CD4-positive, alpha-beta T cell treated with Interleukin-12 subunit alpha and Interleukin-12 subunit beta, for 1 hour (primary cell): ENCODE results near the gene GMDS.

Source experiments
- DNase-seq: peaks from one replicate; pipeline ENCODE4 v3.0.0-alpha.2; 2020

Gene GMDS

DNA sequence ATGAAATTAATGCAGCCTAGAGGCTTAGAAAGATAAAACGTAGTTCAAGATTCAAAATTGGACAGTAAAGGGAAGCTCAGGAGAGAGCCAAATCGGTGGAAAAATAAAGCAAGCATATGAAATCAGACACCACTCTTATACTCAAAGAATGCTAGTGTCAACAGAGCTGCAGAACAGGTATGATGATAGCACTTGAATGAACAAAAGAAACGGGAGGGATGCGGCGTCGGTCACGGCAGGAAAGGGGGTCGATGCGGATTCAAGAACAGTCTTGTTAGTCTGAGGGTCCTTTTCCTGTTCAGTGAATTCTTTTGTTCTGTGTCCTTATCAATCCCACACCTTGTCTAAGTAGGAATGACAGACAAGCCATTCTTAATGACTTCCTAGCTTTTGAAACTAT is 521.3 kb downstream of the GMDS start:
- no peak for DNase-seq

DNA sequence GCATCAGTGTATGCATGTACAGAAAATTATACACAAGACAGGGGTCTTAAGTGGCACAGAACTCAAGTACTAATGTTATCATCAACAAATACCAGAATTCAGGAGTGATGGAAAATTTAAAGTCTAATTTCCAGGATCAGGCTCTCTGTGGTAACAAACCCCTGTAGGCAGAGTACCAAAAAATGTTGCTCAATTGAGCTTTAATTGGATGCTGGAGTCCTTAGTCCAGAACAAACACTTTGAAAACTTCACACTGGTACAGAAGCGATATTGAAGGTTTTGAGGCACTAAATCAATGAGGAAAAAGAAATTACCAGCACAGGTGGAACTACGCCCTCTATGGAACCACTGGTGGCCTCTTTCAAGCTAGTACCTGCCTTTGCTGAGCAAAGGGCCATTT is 522.6 kb downstream of the GMDS start:
- no peak for DNase-seq

DNA sequence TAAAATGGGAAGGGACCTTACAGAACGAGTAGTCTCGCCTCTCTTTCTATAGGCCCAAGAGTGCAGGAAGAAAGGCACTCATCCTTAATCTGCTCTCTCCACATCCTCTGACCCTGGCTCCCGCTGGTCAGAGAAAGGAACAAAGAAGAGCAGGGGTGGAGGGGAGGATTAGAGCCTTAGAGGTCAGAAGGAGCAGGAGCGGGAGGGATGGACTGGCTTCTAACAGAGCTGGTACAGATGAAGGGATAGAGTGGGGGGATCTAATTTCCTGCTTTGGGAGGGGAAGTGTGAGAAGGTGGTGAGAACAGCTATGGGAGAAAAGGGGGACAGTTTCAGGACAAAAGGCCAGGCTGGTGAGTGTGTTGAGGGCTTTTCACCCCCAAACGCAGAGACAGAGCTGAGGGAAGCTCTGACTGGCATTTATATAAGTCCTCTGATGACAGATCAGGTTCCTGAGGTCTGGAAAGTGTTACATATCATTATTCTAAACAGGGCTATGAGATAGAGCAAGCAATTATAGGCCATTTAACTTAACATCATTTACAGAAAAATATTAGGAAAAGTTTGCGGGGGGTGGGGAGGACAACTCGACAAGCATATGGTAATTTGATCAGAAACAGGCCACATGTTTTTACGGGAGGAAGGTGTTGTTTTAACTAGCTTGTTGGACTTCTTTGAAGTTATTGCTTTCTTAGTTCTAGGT is 524.6 kb downstream of the GMDS start:
- no peak for DNase-seq

DNA sequence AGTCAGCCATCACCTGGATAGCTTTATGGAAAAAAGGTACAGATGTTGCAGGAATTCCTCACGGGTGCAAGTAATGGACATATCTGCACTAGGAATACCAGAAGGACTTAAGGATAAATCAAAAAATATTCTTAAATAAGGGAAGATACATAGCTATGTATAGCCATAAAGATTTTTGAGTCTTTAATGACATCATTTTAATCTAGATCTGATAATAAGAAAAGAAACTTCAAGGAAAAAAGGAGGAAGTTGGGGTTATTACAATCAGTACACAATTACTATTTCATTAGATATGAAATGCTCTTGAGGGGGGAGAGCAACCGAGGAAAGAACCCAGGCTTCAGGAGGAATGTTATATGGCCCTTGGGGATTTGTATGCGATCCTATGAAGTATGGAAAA is 525.5 kb downstream of the GMDS start:
- no peak for DNase-seq

DNA sequence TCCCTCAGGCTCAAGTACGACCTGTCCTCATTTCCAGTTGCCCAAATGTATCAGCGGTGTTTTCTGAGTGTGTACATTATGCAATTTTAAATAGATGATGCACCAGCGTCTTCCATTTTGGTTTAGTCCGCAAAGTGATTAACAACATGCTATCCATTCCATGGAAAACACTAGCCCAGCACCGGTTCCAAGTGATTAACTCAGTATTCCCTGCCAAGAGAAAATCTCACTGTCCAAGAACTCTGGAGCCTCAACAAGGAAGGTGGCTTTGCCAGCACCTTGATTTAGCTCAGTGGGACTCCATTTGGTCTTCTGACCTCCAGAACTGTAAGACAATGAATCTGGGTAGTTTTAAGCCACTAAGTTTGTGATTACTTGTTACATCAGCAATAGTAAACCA is 528.5 kb downstream of the GMDS start:
- no peak for DNase-seq

- no peak for DNase-seq
Observed at GRCh38 chr6:1716396-1716795, 529.0 kb downstream of the GMDS start.

- no peak for DNase-seq
Observed at GRCh38 chr6:1715336-1715735, 530.1 kb downstream of the GMDS start.

DNA sequence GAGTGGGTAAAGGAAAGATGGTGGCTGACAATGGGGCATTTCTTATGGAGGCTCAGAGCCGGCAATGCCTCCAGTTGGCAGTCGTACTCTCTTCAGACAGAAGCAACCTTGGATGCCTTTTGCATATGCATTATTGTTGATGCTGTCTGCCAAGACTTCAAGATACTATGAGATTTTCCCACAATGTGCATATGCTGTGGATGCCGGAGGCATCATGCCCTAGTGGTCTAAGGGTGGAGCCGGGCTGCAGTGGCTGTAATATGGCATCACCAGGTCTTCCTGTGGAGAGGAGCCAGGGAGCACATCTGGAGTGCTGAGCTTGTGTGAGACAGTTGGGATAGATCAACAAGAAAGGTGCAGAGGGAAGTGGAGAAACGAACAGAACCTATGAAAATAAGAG is 530.8 kb downstream of the GMDS start:
- no peak for DNase-seq

GRCh38 chr6:1713016-1713600 is 532.3 kb downstream of the GMDS start:
- no peak for DNase-seq

DNA sequence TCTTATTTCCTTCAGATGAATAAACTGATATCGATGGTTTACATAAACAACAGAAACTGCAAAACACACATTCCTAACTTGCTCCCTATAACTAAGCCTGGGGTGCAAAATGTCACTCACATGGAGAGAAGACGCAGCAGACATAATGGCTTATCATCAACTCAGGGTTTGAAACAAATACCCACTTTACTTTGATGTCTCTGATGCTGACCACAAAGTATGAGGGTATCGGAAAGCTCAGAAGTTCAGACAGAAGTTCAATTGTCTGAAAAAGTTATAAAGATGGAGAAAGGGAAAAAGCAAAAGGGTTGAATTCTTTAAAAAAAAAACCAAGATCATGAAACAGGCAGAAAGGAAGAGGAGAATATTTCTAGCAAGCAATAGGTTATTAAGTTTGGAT is 533.0 kb downstream of the GMDS start:
- no peak for DNase-seq

GRCh38 chr6:1711136-1711535 is 534.3 kb downstream of the GMDS start:
- DNase-seq: no peak

DNA sequence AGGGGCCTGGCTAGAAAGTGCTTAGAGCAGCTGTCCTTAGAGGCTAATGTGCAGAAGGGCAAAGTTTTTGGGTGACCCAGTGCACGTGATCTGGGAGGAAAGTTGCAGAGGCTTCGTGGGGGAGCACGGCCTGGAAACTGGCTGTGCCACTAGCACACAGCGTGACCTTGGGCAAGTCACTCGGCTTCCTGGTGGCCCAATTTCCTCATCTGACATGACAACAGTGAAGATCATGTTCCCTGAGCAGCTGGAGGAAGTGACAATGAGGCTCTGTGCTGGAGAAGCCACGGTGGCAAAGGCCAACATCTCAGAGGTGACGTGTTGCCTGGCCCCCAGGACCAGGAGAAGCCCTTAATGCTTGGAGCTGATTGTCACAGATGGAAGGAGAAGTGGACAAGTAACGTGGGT is 536.2 kb downstream of the GMDS start:
- no peak for DNase-seq

GRCh38 chr6:1708820-1709219 is 536.6 kb downstream of the GMDS start:
- DNase-seq: no peak

DNA sequence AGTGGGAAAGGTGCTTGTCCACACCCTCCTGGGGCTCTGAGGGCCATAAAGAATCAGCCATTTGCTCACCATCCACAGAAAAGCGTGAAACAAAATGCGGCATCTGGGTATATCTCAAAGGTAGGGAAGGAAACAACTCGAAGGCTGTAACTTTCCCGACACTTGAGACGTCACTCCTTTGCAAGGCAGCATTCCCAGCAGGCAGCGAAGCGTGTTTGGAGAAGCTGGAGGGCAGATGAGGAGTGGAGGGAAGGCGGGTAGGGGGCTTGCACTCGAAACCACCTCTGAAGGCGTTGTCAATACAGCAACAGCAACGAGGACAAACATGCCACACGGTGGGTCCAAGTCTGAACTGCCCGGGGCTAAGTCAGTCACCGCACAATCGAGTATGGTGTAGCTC is 537.3 kb downstream of the GMDS start:
- DNase-seq: no peak

DNA sequence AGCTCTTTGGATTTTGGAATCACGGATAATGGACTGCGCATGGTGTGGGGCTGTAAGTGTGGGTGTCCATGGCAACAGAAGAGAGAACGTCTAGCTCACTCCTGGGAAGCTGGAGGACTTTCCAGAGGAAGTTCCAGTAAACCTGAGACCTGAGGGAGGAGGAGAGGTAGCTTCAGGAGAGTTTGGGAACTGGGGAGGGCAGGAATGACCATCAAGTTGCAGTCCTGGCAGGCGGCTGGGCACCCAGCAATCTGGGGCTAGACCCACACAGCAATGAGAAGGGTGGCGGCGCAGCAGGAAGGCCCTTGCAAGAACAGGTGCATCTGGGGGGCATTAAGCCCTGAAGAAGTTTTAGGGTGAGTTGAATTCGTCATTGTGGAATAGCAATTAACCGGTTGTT is 539.8 kb downstream of the GMDS start:
- DNase-seq: no peak

DNA sequence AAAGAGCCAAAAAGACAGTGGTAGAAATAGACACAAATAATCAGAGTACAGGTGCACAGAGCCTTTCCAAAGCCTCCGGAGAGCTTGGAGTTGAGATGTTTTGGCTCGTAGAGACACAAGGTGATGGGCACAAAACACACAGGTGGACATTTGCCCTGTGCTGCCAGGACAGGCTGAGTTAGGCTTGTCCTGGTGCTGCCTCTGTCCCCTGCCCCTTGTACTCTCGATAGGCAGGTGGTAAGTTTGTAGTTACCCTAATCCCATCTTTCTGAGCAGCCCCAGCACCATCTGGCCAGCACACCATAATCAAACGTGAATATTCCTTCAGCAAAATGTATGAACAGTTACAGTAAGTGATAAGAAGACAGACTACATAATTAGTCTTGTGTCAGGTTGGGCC is 540.2 kb downstream of the GMDS start:
- no peak for DNase-seq

DNA sequence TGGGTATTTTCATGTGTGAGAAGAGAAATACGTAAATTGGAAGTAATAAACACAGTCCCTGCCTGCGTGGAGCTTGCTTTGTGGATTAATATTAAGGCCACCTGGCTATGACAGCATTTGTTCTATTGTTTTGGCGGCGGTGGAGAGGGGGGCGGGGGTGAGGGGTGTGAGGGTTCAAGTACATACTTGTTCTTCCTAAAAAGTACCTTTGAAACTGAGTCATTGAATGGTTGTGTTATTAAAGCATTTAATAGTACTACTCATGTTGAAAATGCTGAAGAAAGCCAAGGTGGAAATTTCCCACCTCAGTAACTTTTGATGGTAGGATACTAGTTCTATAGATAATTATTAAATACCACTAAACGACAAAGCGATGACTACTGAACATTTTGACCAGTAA is 540.7 kb downstream of the GMDS start:
- no peak for DNase-seq

GRCh38 chr6:1703923-1704322 is 541.5 kb downstream of the GMDS start:
- DNase-seq: no peak

DNA sequence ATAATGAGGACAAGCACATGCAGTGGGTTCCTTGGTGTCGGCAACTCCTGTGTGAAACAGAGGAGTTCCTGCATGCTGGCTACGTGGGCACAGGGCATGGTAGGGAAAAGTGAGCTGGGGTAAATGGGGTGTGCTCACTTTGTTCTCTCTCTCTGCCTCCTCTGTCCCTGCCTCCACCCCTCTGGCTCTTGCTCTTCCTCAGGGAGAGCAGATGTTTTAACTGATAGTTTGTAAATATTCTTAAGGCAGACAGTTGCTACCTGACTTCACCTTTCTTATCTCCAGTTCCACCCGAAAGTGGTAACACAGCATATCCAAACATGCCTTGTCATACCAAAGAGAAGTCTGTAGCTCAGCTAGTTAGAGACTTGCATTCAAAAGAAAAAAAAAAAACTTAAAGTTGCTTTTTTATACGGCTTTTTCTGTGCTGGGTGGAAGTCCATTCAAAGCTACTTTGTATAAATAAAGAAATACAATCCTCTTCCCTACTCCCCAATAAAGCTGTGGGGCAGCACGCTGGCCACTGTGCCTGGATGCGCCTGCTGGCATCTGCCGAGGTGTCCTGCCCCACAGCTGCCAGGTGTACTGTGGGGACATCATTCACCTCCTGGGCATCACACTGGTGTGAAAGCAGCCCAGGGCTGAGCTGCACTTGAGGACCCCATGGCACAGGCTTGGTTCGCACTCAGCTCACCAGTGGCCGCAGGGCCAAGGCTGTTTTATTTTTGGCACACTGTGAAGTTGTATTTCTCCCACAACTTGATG is 542.1 kb downstream of the GMDS start:
- DNase-seq: no peak

GRCh38 chr6:1702580-1703051 is 542.8 kb downstream of the GMDS start:
- no peak for DNase-seq

- DNase-seq: no peak
Observed at GRCh38 chr6:1701668-1702353, 543.6 kb downstream of the GMDS start.

- DNase-seq: no peak
Observed at GRCh38 chr6:1700278-1700967, 545.0 kb downstream of the GMDS start.

GRCh38 chr6:1698527-1698926 is 546.9 kb downstream of the GMDS start:
- DNase-seq: no peak
